GM19035 (cell line): ENCODE results near the gene DIP2C.
"Not testable (repeated sequence)": the region's sequence is repeated elsewhere in the genome, so short reads cannot be mapped to it uniquely, and the experiment has no call there.

Experiments used
- ATAC-seq: cut with Tn5 transposase; IDR thresholded peaks from one replicate; pipeline ENCODE4 v1.9.1; 2021; ENCODE audit not compliant: unreplicated experiment

The DIP2C gene

GRCh38 chr10:436013-436697, 253.3 kb downstream of the DIP2C start:
- ATAC-seq: no peak

DNA sequence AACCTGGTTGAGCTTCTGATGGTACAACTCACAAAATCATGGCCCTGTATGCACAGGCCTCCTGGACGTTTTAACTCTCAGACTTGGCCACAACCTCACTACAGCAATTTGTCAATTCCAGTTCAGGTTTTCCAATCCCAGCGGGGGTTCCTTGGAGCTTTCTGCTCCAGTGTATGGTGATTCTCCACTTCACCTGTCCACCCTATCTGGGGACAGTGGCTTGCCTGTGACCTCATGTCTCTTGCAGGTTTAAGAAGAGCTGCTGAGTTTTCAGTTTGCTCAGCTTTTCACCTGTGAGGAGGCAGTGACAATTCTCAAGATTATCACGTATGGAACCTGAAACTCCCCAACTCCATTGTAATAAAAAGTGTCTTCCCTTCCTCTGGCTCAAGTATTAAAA, 254.1 kb downstream of the DIP2C start:
- ATAC-seq: no peak

GRCh38 chr10:429696-430095, 259.8 kb downstream of the DIP2C start:
- ATAC-seq: no peak

DNA sequence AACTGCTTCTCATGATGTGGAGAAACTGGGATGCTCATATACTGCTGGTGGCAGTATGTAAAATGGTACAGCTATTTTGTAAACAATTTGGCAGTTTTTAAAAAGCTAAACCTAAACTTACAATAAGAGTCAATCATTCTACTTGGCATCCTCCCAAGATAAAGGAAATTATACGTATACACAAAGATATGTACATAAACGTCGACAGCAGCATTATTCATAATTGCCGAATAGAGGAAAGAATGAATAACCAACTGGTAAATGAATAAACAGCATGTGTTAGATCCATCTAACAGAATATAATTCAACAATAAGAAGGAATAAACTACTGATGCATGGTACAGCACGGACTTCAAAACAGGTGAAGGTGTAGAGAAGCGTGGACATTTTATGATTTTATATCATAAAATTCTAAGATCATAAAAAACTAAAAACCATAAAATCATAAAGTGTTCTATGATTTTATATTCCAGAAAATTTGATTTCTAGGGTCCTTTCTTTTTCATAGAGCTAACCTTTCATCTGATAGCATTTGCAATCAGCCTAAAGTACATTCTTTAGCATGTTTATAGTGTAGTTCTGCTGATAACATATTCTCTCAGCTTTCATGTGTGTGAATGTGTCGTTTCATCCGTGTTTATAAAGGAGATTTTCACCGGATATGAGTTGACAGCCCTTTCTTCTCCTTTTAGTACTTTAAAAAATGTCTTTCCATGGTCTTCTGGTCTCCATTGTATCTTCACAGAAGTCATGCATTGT, 261.5 kb downstream of the DIP2C start:
- no peak for ATAC-seq

- not testable (repeated sequence) for ATAC-seq
Measured at GRCh38 chr10:425365-425764, 264.1 kb downstream of the DIP2C start.

DNA sequence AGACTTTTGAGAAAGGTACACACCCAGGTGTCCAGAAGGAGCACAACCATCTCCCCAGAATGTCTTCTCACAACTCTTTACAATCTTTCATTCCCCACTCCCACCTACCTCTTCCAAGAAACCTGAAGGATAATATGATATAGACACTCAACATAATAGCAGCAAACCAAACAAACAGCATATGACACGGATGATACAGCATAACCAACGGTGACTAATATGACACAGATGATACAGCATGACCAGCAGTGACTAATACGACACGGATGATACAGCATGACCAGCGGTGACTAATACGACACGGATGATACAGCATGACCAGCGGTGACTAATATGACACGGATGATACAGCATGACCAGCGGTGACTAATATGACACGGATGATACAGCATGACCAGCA, 264.7 kb downstream of the DIP2C start:
- not testable (repeated sequence) for ATAC-seq

DNA sequence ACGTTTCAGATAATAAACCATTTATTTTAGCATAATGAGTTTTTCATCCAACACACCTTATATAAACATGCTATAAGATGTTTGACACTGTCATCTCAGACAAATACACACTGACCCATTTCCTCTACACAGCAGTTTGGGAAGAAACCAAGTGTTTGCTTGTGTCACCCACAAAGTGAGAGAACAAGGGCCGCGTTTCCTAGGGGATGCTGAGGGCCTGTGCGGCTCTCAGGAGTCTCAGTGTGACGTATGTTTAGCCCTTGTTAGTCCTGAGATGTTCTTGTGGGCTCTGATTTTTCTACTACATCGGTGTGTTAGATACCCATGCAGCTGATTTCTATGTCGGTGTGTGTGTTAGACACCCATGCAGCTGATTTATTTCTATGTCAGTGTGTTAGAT, 266.3 kb downstream of the DIP2C start:
- no peak for ATAC-seq

DNA sequence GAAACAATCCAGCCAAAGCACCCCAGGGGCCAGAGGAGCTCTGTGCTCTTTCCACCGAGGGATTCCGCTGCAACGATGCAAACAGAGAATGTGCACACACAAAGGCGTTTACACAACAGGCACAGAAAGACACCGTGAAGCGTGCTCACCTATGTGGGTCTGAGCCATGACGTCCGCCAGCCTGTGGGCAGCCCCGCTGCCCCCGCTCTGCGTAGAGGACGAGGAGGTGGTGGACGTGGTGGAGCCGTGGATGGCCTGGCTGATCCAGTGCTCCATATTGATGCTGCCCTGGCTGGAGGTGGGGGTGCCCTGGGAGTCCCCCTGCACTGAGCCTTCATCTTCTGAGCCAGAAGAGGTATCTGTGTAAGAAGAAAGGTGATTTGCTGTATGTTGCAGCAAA, 266.8 kb downstream of the DIP2C start:
- ATAC-seq: no peak

DNA sequence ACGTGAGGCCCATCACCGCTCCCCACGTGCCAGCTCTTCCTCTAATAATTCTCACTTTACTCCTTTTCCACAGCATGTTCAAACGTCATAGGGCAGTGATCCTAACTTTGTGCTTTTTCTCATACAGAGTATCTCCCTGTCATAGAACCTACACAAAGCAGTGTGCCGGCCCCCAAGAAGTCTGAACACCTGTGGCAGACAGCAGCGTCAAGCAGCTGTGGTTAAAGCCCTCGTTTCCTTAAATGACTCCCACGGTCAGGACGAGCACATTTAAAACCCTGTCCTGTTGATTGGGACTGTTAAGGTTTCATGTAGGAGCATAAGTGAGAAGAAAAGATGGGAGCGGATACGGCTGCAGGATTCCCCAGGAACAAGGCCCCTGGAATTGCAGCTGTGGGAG, 267.2 kb downstream of the DIP2C start:
- no peak for ATAC-seq

- no peak for ATAC-seq
Measured at GRCh38 chr10:421170-421569, 268.3 kb downstream of the DIP2C start.

DNA sequence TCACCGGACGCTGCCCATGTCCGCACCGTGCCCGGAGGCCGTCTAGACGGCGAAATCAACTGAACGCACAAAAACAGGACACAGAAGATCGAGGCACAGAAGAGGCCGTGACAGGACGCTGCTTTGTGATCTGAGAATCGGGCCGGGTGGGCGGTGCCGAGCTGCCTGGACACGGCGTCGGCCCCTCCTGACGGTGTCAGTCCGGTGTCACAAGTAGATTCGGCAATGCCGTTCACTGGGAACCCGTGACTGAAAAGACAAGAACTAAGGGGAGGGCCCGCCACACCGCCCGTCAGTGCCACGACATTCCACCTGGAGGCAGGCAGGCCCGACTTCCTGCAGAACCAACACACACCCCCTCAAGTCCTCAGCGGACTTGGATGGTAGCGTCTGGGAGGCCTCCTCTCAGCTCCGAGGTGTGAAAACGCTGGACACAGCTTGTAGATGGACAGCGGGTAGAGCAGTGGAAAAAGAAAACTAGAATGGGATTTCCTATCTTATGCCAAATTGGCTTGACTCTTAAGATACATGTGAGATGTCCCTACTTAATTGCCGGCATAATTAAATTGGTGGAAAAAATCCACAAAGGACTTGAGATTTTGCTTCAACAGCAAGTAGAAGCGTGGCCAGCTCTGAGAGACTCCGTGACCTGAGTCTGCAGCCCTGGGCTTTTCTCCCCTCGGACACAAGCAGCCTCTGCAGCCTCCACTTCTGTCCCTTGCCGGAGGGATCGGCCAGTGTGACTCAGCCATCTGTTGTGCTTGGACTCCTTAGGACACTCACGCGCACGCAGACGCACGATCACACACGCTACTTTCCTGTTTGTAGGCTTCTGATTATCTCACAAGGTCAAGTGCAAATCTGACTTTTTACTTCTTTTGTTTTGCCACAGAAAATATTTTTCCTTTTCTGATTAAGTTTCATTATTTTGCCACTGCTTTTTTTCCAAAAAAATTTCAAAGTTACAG, 269.0 kb downstream of the DIP2C start:
- no peak for ATAC-seq

GRCh38 chr10:418894-419293, 270.6 kb downstream of the DIP2C start:
- ATAC-seq: no peak

GRCh38 chr10:418226-418625, 271.2 kb downstream of the DIP2C start:
- no peak for ATAC-seq

- no peak for ATAC-seq
Measured at GRCh38 chr10:416091-416515, 273.4 kb downstream of the DIP2C start.

- no peak for ATAC-seq
Measured at GRCh38 chr10:413662-414071, 275.8 kb downstream of the DIP2C start.

- ATAC-seq: no peak
Measured at GRCh38 chr10:412109-412508, 277.4 kb downstream of the DIP2C start.

DNA sequence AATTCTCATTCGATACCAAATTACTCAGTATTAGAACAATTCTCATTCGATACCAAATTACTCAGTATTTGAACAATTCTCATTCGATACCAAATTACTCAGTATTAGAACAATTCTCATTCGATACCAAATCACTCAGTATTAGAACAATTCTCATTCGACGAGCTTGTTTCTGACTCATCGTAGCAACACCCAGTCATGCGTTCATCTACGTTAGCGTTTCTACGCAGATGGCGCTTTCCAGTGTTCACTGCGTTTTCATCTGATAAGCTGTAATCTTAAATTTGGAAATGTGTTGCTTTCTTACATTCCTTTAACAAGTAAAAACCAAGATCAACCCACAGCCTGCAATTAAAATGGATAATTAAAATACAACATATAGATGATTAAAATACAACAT, 277.9 kb downstream of the DIP2C start:
- no peak for ATAC-seq

- no peak for ATAC-seq
Measured at GRCh38 chr10:409408-410040, 279.9 kb downstream of the DIP2C start.

DNA sequence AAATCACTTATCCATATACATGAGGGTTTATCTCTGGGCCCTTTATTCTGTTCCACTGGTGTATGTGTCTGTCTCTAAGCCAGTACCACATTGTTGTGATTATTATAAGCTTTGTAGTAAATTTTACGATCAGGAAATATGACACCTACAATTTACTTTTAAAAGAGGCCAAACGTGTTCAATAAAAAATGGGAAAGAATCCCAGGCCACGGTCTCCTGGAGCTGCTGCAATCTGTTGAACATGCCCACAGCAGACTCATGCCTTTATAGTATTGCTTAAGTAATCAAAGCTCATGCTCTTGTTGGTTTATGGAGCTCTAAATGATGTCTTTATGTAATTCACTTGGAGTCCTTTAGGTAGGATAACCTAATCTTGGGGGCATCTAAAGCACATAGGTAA, 281.2 kb downstream of the DIP2C start:
- ATAC-seq: no peak

DNA sequence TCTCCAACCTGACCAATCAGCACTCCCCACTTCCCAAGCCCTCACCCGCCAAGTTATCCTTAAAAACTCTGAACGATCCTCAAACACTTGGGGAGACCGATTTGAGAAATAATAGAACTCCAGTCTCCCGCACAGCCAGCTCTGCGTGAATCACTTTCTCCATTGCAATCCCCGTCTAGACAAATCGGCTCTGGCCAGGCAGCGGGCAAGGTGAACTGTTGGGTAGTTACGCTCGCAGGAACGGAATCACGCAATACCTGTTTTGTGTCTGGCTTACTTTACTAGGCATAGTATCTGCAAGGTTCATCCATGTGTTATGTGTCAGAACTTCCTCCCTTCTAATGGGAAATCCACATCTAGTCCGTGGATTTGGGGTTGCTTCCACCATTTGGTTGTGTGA, 282.5 kb downstream of the DIP2C start:
- no peak for ATAC-seq

DNA sequence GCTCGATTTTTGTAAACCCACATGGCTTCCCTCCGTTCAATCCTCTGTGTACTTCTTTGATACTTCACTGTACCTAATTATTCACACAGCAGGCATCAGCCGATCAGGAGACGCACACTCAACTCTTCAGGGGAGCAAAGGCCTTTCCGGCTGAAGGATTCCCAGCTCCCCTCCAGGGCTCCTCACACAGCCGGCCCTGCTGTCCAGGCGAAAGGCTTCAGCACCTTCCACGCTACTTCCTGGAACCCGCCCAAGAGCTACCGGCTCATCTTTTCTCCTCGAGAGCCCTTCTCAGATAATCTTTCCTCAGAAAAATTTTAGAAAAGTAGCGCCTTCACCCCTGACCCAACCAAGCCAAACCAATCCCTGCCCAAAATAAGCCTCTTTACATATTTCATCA, 283.8 kb downstream of the DIP2C start:
- ATAC-seq: no peak
